ENCODE measurements around the gene CD6. TPM values are rescaled to one million over a fixed set of nuclear protein-coding genes. Genes with fewer than 3 reads are reported as not detected.

Gene CD6
- total RNA-seq, 4 donors from 2014 or later: 0.42 to 2.7 (median 1.8) TPM

- DNase-seq (ENCODE audit: low spot score in 2 of 2): no peak
- no peak overlapping the region for H3K4me3 ChIP-seq (ENCODE audit: low read depth, poor library complexity, severe bottlenecking)
- intact Hi-C loops (cut with DNase I; ENCODE audit: low total_unique reads): no loop called here
- TF ChIP-seq CTCF (IDR thresholded peaks at IDR 0.05) (no peak), POLR2A (IDR thresholded peaks at IDR 0.05) (no peak)
- 80 to 83% methylated on average over 4 of the region's 4 CpGs for WGBS, 2 donors
These were observed 14.3 kb upstream of the CD6 start for GRCh38 chr11:60957188-60957587.

GRCh38 chr11:60959431-60959830, 12.0 kb upstream of the CD6 start:
- no peak for DNase-seq (ENCODE audit: low spot score in 2 of 2)
- WGBS, 2 donors: 49 to 55% methylated on average over 6 of the region's 6 CpGs
- H3K4me3 ChIP-seq (ENCODE audit: low read depth, poor library complexity, severe bottlenecking): no peak overlapping the region
- TF ChIP-seq POLR2A (IDR thresholded peaks at IDR 0.05): no peak
- intact Hi-C loops (cut with DNase I; ENCODE audit: low total_unique reads): no loop called here

- DNase-seq (ENCODE audit: low spot score in 2 of 2): no peak
- intact Hi-C loops (cut with DNase I; ENCODE audit: low total_unique reads): no loop called here
- TF ChIP-seq POLR2A (IDR thresholded peaks at IDR 0.05): no peak
- no peak for TF ChIP-seq CTCF (IDR thresholded peaks at IDR 0.05)
- WGBS, 2 donors: 80 to 88% methylated on average over 7 of the region's 7 CpGs
- no peak overlapping the region for H3K4me3 ChIP-seq (ENCODE audit: low read depth, poor library complexity, severe bottlenecking)
These were observed 11.1 kb upstream of the CD6 start for GRCh38 chr11:60960405-60960804.

GRCh38 chr11:60964801-60965200, 6.7 kb upstream of the CD6 start:
- no peak for TF ChIP-seq POLR2A (IDR thresholded peaks at IDR 0.05)
- TF ChIP-seq CTCF (IDR thresholded peaks at IDR 0.05): no peak
- DNase-seq (ENCODE audit: low spot score in 2 of 2): no peak
- WGBS, 2 donors: 67 to 78% methylated on average over 6 of the region's 6 CpGs
- no peak overlapping the region for H3K4me3 ChIP-seq (ENCODE audit: low read depth, poor library complexity, severe bottlenecking)
- intact Hi-C loops (cut with DNase I; ENCODE audit: low total_unique reads): no loop called here

GRCh38 chr11:60966890-60967289, 4.6 kb upstream of the CD6 start:
- TF ChIP-seq CTCF (IDR thresholded peaks at IDR 0.05) (no peak), POLR2A (IDR thresholded peaks at IDR 0.05) (no peak)
- no peak overlapping the region for H3K4me3 ChIP-seq (ENCODE audit: low read depth, poor library complexity, severe bottlenecking)
- WGBS, 2 donors: 82 to 88% methylated on average over 4 of the region's 4 CpGs
- no peak for DNase-seq (ENCODE audit: low spot score in 2 of 2)
- intact Hi-C loops (cut with DNase I; ENCODE audit: low total_unique reads): no loop called here

GRCh38 chr11:60968223-60968622, 3.3 kb upstream of the CD6 start:
- DNase-seq (ENCODE audit: low spot score in 2 of 2): no peak
- WGBS, 2 donors: 44 to 100% methylated on average over 1 of the region's 1 CpG
- intact Hi-C loops (cut with DNase I; ENCODE audit: low total_unique reads): no loop called here

More at GRCh38 chr11:60968223-60968622, 3.3 kb upstream of the CD6 start:
- H3K4me3 ChIP-seq (ENCODE audit: low read depth, poor library complexity, severe bottlenecking): no peak overlapping the region
- no peak for TF ChIP-seq POLR2A (IDR thresholded peaks at IDR 0.05)
- no peak for TF ChIP-seq CTCF (IDR thresholded peaks at IDR 0.05)

Measured in lower leg skin (tissue), 4 donors.